Activated T-helper 2 cell treated with anti-CD3 and anti-CD28 coated beads, Interferon-gamma antibody, Interleukin-2, Interleukin-4, amounts not matched to agents 10 μg/mL and 5 μg/mL and 100 μg/mL, durations not matched to agents 14 hours and 24 hours and 36 hours (primary cell): Measurements from ENCODE around the gene P4HB. TPM values are rescaled to one million over a fixed set of nuclear protein-coding genes. Genes with fewer than 3 reads are reported as not detected.

Experiments used
- DNase-seq: peaks from one replicate; pipeline ENCODE4 v3.0.0; 2021; ENCODE audit warnings: low spot score
- H3K27ac Mint-ChIP-seq: one replicate; pipeline ENCODE4 v1.8.0; 2021; ENCODE audit warnings: mixed read lengths
- H3K27me3 Mint-ChIP-seq: one replicate; pipeline ENCODE4 v1.8.0; 2021; ENCODE audit warnings: low read depth, mixed read lengths
- H3K36me3 Mint-ChIP-seq: one replicate; pipeline ENCODE4 v1.8.0; 2021; ENCODE audit warnings: low read depth, mixed read lengths
- H3K4me1 Mint-ChIP-seq: one replicate; pipeline ENCODE4 v1.8.0; 2021; ENCODE audit warnings: low read depth, mixed read lengths
- H3K4me3 Mint-ChIP-seq: one replicate; pipeline ENCODE4 v1.8.0; 2021; ENCODE audit warnings: low read depth, mild to moderate bottlenecking, moderate library complexity, mixed read lengths
- H3K9me3 Mint-ChIP-seq: one replicate; pipeline ENCODE4 v1.8.0; 2021; ENCODE audit warnings: mixed read lengths
- intact Hi-C: fragments of 100-400 bp; cut with micrococcal nuclease; formaldehyde crosslinking; loops from one replicate; pipeline ENCODE4 v1.15.1; 2023
- total RNA-seq: library from RNA; stranded (reverse); gene quantifications from 2 replicates; pipeline ENCODE4 v1.2.3, GENCODE V29; 2022

The P4HB gene
- total RNA-seq, 1 donor from 2014 or later = 545 TPM

GRCh38 chr17:81858967-81859905, 1.1 kb downstream of the P4HB start:
- no peak for DNase-seq
- Mint-ChIP-seq H3K4me1 (peaks cover 36% of the 10 kb centered on the region), H3K36me3 (peaks cover 77% of the 10 kb centered on the region), H3K4me3 (peak overlapping the region; percentile 96), H3K27me3 (no peaks in the 10 kb centered on the region), H3K27ac (peak overlapping the region; percentile 85), H3K9me3 (no peaks in the 10 kb centered on the region)
- intact Hi-C loops = no loop called here

DNA sequence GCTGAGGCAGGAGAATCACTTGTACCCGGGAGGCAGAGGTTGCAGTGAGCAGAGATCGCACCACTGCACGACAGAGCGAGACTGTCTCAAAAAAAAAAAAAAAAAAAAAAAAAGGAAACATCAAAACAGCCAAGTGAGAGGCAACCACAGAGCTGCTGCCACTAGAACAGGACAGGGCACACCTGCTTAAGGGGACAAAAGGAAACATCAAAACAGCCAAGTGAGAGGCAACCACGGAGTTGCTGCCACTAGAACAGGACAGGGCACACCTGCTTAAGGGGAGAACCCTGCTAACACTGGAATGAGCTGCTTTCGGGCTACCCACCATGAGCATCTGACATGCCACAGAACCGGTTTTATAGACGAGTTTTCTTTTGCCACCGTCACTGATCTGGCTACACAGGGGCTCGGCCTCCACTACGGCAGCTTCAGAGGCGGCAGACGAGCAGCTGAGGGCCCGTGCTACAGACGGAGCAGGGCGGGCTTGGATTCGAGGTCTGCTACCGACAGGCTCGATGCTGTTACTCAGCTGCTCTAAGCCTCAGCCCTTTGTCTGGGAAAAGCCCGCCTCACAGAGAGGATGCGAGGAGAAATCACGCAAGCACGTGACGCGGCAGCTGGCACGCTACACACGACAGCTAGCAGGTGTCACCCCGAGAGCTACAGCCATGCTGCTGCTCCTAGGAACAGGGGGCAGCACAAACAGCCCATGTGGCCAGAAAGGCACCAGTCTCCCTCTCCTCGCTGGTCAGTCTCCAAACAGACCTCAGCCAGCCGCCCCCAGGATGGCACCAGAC, 2.0 kb downstream of the P4HB start:
- H3K36me3 Mint-ChIP-seq = peaks cover 77% of the 10 kb centered on the region
- no peaks in the 10 kb centered on the region for H3K9me3 Mint-ChIP-seq
- H3K4me1 Mint-ChIP-seq = peaks cover 33% of the 10 kb centered on the region
- intact Hi-C loops = no loop called here
- no peak overlapping the region for H3K27ac Mint-ChIP-seq
- DNase-seq = no peak
- H3K4me3 Mint-ChIP-seq = peak overlapping the region; percentile 96
- H3K27me3 Mint-ChIP-seq = no peaks in the 10 kb centered on the region

DNA sequence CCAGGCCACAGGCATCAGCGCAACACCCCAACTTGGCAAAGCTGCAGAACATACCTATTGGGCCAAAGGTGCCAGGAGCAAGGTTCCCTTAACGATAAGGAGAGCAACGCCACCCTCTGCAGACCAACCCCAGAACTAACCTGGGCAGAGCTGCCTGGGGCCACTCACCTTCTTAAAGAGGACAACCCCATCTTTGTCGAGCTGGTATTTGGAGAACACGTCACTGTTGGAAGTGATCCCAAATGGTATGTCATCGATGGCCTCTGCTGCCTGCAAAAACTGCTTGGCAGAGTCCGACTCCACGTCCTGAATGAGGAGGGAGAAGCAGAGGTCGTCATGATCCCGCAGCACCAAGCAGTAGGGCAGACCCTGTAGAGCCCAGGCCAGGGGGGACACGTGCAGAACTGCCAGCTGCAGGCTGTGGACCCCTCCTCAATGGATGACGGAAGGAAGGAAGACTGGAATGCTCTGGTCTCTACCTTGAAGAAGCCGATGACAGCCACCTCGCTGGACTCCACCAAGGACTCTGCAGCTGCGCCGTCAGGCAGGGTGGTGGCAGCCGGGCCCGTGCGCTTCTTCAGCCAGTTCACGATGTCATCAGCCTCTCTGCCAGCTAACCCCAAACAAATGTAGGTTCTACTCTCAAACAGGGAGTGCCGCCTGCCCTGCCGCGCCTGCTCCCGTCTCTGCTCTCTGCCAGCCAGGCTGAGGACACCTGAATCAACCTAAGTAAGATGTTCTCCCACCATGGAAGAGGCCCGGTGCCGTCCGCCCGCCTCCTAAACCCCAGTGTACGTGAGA, 5.2 kb downstream of the P4HB start:
- Mint-ChIP-seq H3K36me3 (peaks cover 77% of the 10 kb centered on the region), H3K4me1 (peaks cover 25% of the 10 kb centered on the region), H3K4me3 (no peak overlapping the region), H3K27ac (peak overlapping the region; percentile 42), H3K9me3 (no peaks in the 10 kb centered on the region), H3K27me3 (no peaks in the 10 kb centered on the region)
- intact Hi-C loops = no loop called here
- DNase-seq = no peak

GRCh38 chr17:81852237-81852636, 8.1 kb downstream of the P4HB start:
- Mint-ChIP-seq H3K4me3 (no peak overlapping the region), H3K36me3 (peaks cover 58% of the 10 kb centered on the region), H3K27me3 (no peaks in the 10 kb centered on the region), H3K9me3 (no peaks in the 10 kb centered on the region), H3K27ac (no peak overlapping the region), H3K4me1 (peaks cover 8% of the 10 kb centered on the region)
- DNase-seq = no peak
- intact Hi-C loops = no loop called here

GRCh38 chr17:81851423-81851822, 8.9 kb downstream of the P4HB start:
- Mint-ChIP-seq H3K27ac (no peak overlapping the region), H3K36me3 (peaks cover 64% of the 10 kb centered on the region), H3K9me3 (no peaks in the 10 kb centered on the region), H3K4me1 (peaks cover 8% of the 10 kb centered on the region), H3K27me3 (no peaks in the 10 kb centered on the region), H3K4me3 (no peak overlapping the region)
- intact Hi-C loops = no loop called here
- no peak for DNase-seq

- intact Hi-C loops = no loop called here
- H3K4me3 Mint-ChIP-seq = no peak overlapping the region
- no peak for DNase-seq
- peaks cover 2% of the 10 kb centered on the region for H3K4me1 Mint-ChIP-seq
- H3K27ac Mint-ChIP-seq = no peak overlapping the region
- peaks cover 63% of the 10 kb centered on the region for H3K36me3 Mint-ChIP-seq
- no peaks in the 10 kb centered on the region for H3K9me3 Mint-ChIP-seq
- H3K27me3 Mint-ChIP-seq = no peaks in the 10 kb centered on the region
Measured at GRCh38 chr17:81849457-81849856, 10.9 kb downstream of the P4HB start.

DNA sequence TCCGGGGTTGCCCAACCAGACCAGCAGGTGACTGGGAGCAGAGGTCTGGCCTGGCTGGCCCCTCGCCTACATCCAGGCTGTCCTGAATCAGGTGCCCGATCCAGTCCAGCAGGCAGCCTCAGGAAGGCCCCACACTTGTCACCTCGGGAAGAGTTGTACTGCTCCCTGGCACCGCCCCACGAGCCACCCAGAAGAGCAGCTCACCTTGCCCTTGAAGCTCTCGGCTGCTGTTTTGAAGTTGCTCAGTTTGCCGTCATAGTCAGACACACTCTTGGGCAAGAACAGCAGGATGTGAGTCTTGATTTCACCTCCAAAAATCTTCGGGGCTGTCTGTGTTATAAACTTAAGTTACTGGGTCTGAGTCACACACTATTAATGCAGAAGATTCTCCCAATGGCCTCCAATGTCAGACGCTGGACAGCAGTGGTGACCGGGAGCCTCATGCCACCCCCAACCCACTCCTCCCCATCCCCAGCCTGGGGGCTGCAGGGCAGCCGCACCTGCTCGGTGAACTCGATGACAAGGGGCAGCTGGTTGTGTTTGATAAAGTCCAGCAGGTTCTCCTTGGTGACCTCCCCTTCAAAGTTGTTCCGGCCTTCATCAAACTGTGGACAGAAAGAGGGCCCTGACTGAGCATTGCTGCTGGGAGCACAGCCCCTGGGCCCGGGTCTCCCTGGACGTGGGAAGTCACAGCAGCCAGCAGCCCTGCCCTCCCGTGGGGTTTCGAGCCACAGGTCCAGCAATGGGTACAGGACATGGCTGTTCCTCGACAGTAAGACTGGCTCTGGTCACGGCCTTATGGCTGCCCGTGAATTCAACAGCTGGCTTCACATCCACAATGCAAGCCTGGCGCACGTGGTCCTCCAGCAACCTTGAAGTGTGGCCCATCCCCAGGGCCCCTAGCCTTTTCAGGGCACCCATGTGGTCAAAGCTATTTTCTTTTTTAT, 13.3 kb downstream of the P4HB start:
- no peaks in the 10 kb centered on the region for H3K9me3 Mint-ChIP-seq
- H3K27ac Mint-ChIP-seq = no peak overlapping the region
- peaks cover 52% of the 10 kb centered on the region for H3K36me3 Mint-ChIP-seq
- intact Hi-C loops = no loop called here
- no peak overlapping the region for H3K4me3 Mint-ChIP-seq
- no peak for DNase-seq
- H3K4me1 Mint-ChIP-seq = no peaks in the 10 kb centered on the region
- no peaks in the 10 kb centered on the region for H3K27me3 Mint-ChIP-seq

DNA sequence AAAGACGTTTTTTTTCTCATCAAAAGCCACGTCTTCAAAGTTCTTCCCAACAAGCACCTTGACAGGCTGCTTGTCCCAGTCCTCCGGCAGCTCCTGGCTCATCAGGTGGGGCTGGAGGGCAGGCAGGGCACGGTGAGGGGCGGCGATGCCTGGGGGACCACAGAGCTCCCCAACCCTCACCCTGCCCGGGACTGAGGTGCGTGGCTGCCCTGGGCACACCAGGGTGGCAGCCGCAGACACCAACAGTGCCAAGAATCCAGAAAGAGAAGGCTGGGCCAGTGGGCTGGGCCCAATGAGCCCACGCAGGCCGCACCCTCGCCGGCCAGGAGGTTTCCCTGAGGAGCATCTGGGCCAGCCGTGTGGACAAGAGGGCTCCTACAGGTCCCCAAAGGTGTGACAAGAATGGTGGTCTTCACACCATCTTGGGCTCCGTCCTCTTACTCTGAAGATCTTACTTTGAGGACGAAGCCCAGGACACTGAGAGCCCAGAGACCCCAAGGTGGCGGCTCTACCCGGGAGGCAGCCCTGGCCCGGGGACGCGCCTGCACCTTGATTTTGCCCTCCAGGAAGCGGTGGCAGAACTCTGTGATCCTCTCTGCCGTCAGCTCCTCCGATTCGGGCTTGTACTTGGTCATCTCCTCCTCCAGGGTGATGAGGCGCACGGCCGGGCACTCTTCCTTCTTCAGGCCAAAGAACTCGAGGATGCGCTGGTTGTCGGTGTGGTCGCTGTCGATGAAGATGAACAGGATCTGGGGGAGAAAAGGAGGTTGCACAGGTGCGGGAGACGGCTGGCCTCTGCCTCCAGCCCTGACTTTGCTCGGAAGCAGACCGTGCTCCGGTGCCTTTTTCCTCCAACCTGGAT, 14.2 kb downstream of the P4HB start:
- no peak overlapping the region for H3K4me3 Mint-ChIP-seq
- no peaks in the 10 kb centered on the region for H3K4me1 Mint-ChIP-seq
- intact Hi-C loops = no loop called here
- H3K27ac Mint-ChIP-seq = no peak overlapping the region
- no peaks in the 10 kb centered on the region for H3K9me3 Mint-ChIP-seq
- peaks cover 43% of the 10 kb centered on the region for H3K36me3 Mint-ChIP-seq
- no peaks in the 10 kb centered on the region for H3K27me3 Mint-ChIP-seq
- no peak for DNase-seq

GRCh38 chr17:81845361-81845760, 15.0 kb downstream of the P4HB start:
- no peak for DNase-seq
- Mint-ChIP-seq H3K9me3 (no peaks in the 10 kb centered on the region), H3K27ac (no peak overlapping the region), H3K27me3 (no peaks in the 10 kb centered on the region), H3K4me3 (no peak overlapping the region), H3K36me3 (peaks cover 42% of the 10 kb centered on the region), H3K4me1 (no peaks in the 10 kb centered on the region)
- intact Hi-C loops = no loop called here

GRCh38 chr17:81844887-81845286, 15.4 kb downstream of the P4HB start:
- intact Hi-C loops = no loop called here
- no peak for DNase-seq
- H3K27me3 Mint-ChIP-seq = no peaks in the 10 kb centered on the region
- H3K9me3 Mint-ChIP-seq = no peaks in the 10 kb centered on the region
- peaks cover 42% of the 10 kb centered on the region for H3K36me3 Mint-ChIP-seq
- no peak overlapping the region for H3K4me3 Mint-ChIP-seq
- no peak overlapping the region for H3K27ac Mint-ChIP-seq
- H3K4me1 Mint-ChIP-seq = no peaks in the 10 kb centered on the region

- Mint-ChIP-seq H3K4me1 (no peaks in the 10 kb centered on the region), H3K27ac (no peak overlapping the region), H3K27me3 (no peaks in the 10 kb centered on the region), H3K9me3 (no peaks in the 10 kb centered on the region), H3K36me3 (peaks cover 42% of the 10 kb centered on the region), H3K4me3 (no peak overlapping the region)
- no peak for DNase-seq
- intact Hi-C loops = no loop called here
Measured at GRCh38 chr17:81844327-81844851, 15.9 kb downstream of the P4HB start.
